Activated T-cell treated with anti-CD3 and anti-CD28 coated beads for 48 hours (primary cell): Measurements from ENCODE around the gene PTPRE.

ENCODE experiments used
- DNase-seq: peaks from one replicate; pipeline ENCODE4 v3.0.0-alpha.2; 2020; ENCODE audit warnings: low read depth

PTPRE gene

DNA sequence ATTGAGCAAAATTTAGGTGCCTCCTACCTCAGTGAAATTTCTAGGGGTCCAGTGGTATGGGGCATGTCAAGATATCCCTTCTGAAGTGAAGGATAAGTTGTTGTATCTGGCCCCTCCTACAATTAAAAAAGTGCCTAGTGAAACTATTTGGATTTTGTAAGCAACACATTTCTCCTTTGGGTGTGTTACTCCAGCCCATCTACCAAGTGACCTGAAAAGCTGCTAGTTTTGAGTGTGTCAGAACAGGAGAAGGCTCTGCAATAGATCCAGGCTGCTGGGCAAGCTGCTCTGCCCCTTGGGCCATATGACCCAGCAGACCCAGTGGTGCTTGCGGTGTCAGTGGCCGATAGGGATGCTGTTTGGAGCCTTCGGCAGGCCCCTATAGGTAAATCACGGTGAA lies 46.0 kb downstream of the PTPRE start:
- DNase-seq = no peak

DNA sequence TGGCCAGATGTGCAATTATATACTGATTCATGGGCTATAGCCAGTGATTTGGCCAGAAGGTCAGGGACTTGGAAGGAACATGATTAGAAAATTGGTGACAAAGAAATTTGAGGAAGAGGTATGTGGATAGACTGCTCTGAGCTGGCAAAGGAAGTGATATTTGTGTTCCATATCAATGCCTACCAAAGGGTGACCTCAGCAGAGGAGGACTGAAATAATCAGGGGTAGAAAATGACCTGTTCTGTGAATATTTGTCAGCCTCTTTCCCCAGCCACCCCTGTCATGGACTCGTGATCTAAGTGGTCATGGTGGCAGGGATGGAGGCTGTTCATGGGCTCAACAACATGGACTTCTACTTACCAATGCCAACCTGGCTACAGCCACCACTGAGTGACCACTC lies 47.0 kb downstream of the PTPRE start:
- DNase-seq = no peak

- no peak for DNase-seq
Measured at GRCh38 chr10:127959428-127959827, 52.5 kb downstream of the PTPRE start.

- DNase-seq = no peak
Measured at GRCh38 chr10:127961071-127961470, 54.2 kb downstream of the PTPRE start.

GRCh38 chr10:127962205-127962604 lies 55.3 kb downstream of the PTPRE start:
- DNase-seq = no peak

DNA sequence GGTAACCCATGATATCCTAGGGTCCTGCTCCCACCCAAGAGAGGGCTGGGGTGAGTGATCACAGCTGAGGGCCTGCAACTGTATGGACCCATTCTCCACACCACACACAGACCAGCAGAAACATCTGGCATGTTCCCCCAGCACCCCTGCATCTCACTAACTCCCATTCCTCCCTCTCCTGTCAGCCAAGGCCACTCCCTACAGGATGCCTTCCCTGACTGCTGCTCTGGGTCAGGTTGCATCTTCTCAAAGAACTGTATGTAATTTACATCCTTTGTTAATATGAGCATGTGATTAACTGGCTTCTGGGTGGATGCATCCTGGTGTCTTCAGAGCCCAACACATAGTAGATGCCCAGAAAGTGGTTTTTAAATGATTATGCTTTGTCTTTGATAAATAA lies 56.2 kb downstream of the PTPRE start:
- no peak for DNase-seq

- DNase-seq = no peak
Measured at GRCh38 chr10:127964621-127965020, 57.7 kb downstream of the PTPRE start.

DNA sequence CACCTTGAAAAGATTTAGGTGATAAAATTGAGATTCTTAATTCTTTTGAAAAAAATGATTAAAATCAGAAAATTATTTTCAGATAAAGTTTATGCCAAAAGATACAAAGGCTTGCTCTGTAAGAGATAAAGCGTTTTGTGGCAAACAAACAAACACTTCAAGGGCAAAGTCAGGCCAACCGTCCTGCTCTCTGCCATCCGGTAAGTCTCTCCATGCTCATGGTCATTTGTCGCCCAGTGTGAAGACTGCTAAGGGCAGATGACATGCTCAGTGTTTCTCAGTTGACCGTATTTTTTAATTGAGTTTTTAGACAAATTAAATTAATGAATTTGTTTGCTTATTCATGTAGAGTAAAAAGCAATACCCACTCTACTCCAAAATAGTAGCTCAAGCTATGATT lies 60.0 kb downstream of the PTPRE start:
- no peak for DNase-seq

DNA sequence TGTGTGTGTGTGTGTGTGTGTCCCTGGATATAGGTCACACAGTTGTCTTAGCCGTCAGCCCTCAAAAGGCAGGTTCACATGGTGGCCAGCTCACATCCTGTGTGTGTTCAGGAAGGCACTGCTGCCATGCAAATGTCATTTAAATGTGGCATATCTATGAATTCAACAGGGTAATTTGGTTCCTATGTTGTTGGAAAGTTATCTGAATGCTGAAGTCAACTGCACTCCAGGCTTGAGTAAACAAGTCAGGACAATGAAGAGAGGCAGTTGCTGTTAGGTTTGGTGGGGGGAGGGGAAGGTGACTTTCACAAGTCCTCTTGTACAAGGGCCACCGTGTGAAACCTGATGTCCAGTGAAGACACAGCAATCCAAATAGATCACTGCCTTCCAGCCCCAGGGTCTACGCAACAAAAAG lies 61.1 kb downstream of the PTPRE start:
- DNase-seq = no peak

GRCh38 chr10:127968659-127969058 lies 61.8 kb downstream of the PTPRE start:
- no peak for DNase-seq

DNA sequence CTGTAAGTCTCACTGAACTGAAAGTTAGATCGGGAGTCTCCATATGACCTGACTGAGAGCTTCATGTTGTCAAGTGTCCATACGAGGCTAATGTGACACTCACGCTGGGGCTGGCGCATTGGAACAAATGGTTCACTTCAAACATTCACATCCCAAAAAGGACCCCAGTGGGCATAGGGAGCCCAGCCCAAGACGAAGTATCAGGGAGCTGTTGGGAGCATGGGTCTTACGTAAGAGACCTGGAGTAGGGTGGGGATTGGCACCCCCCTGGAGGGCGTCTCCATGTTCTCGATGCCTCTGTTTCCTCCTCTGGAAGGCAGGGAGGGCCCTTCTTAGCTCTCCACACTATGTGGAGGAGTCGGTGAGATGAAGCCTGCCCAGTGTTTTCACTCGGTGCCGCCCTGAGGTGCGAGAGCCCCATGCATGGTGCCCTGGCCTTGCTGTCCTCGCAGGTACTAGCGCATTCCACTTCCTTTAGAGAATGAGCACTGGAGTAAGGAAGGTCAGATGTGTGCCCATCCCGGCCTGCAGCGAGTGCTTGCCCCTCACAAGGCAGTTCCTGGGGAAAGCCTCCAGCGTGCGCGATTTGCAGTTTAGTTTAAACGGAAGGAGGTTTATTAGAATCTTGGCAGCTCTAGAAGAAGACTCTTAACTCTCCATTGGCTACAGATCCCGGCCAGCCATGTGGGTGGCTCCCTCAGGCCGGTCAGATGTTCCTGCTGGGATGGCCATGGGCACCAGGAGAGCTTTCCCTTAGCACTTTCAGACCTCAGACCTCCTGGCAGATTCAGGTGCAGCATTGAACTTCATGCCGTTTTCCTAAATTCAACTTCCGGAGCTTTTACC lies 64.4 kb downstream of the PTPRE start:
- no peak for DNase-seq

DNA sequence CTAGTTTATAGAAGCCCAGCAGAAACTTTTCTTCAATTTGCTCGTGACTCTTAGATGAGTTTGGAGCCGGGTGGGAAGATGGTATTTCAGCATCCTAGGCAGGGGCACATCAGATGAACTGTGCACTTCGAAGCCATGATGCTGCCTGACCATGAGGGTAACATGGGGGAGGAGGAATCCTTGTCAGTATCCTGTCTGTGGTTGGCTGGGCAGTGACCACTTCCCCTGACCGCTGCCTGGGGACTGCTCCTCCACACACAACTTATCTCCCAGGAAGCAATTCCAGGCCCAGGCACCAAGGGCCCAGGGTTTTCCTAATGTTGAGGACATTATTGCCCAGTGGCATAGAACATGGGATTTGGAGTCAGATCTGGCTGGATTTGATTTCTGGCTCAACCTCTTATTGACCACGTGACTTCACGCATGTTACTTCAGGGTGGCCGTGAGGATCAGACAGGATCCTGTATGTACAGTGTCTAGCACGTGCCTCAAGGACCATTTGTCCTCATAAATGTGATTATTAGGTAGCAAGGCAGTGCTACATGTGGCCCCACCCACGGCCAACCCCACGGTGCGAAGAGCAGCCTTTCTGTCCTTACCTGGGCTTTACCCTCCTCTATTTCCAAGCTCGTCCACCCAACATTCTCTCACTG lies 65.2 kb downstream of the PTPRE start:
- DNase-seq = no peak

GRCh38 chr10:127972751-127973357 lies 66.0 kb downstream of the PTPRE start:
- DNase-seq = no peak

GRCh38 chr10:127973791-127974311 lies 66.9 kb downstream of the PTPRE start:
- DNase-seq = no peak

GRCh38 chr10:127974911-127975310 lies 68.0 kb downstream of the PTPRE start:
- no peak for DNase-seq

DNA sequence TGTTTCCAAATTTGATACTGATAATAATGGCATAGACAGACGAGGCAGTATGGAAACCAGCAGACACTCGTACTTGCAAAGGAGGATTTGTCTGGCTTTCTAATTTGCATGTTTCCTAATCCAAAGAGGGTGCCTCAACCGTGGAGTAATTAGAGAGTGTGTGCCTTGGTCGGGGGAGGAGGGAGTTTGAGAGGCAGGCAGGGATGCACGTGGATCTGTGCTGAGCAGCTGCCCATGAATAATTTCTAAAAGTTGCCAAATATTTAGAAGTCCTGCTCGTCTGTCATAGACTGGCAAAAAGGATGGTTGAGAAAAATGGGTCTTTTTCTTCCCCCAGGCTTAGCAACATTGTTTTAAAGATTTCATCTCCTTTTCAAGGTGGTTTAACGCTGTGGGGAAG lies 69.4 kb downstream of the PTPRE start:
- no peak for DNase-seq

GRCh38 chr10:127976701-127977356 lies 69.9 kb downstream of the PTPRE start:
- DNase-seq = no peak

DNA sequence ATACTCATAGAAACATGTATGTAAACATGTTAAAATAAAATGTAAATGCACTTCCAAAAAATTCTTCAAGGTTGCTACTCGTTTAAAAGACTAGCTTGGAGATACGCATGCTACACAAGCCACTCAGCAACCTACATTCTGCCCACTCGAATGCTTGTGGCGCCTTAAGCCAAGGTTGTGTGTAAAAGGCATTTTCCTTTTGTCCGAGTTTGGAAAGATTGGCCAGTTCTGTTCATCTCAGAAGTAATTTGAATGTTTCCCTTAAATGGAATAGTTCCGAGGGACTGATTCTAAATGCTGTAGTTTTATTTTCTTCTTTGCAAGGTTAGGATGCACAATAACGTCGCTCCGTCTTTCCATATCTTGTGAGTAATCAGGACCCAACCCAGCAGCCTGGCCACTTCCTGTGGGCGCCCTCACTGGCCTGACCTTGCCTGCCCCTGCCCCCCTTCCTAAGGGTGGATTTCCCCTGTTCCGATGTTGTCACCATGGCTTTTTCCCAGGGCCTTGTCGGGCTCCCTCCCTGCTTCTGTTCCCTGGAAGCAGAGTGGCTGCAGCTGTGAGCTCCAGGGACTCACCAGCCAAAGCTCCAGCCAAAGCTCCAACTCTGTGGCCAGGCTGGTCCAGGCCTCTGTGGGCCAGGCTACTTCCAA lies 70.6 kb downstream of the PTPRE start:
- DNase-seq = no peak

DNA sequence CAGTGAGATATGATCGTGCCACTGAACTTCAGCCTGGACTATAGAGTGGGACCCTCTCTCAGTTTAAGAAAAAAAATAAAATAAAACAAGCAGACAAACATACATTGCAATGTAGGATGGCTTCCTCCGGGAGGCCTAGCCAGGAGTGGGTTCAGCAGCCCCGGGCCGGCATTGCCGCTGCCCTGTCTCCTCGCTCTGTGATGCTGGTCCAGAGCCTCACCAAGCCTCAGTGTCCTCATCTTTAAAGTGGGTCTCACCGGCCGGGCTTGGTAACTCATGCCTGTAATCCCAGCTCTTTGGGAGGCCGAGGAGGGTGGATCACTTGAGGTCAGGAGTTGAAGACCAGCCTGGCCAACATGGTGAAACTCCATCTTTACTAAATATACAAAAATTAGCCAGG lies 71.6 kb downstream of the PTPRE start:
- DNase-seq = no peak

- no peak for DNase-seq
Measured at GRCh38 chr10:127979045-127979444, 72.1 kb downstream of the PTPRE start.

GRCh38 chr10:127979566-127979965 lies 72.7 kb downstream of the PTPRE start:
- no peak for DNase-seq

DNA sequence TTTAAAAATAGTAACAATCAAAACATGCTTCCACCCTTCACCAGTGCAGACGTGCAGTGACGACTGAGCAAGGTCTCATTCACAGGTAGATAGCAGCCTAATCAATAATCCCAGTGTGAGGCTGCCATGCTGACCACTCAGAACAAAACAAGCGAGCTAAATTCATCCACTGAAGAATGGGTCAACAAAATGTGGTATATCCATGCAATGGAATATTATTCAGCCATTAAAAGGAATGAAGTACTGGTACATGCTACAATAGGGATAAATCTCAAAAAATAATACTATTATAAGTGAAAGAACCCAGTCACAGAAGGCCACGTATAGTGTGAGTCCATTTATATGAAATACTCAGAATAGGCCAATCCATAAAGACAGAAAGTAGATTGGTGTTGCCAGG lies 74.0 kb downstream of the PTPRE start:
- no peak for DNase-seq
